Measurements from ENCODE around the gene GPX1.
"Not testable (repeated sequence)": the region's sequence is repeated elsewhere in the genome, so short reads cannot be mapped to it uniquely, and the experiment has no call there.

The GPX1 gene

DNA sequence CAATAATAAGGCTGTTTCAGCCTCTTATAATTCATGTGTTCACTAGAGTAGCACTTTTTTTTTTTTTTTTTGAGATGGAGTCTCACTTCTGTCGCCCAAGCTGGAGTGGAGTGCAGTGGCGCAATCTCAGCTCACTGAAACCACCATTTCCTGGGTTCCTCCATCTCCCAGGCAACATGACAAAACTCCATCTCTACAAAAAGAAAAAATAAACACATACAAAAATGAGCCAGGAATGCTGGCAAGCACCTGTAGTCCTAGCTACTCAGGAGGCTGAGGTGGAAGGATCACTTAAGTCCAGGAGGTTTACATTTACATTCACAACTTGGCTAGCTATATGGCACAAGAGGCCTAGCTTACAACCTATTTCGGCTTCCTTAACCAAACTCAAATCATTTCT, 25.1 kb downstream of the GPX1 start:
- Histone ChIP-seq H3K27me3 (replicated peaks; ENCODE audit: control insufficient read depth, insufficient read depth, low read length) (no peaks in the 10 kb centered on the region), H3K36me3 (ENCODE audit: control insufficient read depth, insufficient read depth, low read length) (peaks cover 20% of the 10 kb centered on the region), H3K4me3 (replicated peaks; ENCODE audit: low read depth, low read length) (no peak overlapping the region)
- TF ChIP-seq, protein P1, sequence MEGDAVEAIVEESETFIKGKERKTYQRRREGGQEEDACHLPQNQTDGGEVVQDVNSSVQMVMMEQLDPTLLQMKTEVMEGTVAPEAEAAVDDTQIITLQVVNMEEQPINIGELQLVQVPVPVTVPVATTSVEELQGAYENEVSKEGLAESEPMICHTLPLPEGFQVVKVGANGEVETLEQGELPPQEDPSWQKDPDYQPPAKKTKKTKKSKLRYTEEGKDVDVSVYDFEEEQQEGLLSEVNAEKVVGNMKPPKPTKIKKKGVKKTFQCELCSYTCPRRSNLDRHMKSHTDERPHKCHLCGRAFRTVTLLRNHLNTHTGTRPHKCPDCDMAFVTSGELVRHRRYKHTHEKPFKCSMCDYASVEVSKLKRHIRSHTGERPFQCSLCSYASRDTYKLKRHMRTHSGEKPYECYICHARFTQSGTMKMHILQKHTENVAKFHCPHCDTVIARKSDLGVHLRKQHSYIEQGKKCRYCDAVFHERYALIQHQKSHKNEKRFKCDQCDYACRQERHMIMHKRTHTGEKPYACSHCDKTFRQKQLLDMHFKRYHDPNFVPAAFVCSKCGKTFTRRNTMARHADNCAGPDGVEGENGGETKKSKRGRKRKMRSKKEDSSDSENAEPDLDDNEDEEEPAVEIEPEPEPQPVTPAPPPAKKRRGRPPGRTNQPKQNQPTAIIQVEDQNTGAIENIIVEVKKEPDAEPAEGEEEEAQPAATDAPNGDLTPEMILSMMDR (IDR thresholded peaks at IDR 0.05; ENCODE audit: insufficient read depth, low read length, poor library complexity, severe bottlenecking) = no peak
- DNase-seq (ENCODE audit: extremely low read depth, insufficient read length) = no peak

DNA sequence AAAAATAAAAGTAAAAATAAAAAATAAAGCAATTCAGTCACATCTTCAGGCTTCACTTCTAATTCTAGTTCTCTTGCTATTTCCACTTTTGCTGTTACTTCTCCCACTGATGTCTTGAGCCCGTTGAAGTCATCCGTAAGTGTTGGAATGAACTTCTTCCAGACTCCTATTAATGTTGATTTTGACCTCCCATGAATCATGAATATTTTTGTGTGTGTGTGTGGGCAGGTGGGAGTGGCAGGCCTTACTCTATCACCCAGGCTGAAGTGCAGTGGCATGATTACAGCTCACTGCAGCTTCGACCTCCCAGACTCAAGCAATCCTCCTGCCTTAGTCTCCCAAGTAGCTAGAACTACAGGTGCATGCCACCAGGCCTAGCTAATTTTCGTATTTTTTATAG, 29.0 kb downstream of the GPX1 start:
- TF ChIP-seq, protein P1 (IDR thresholded peaks at IDR 0.05; ENCODE audit: insufficient read depth, low read length, poor library complexity, severe bottlenecking) = no peak
- Histone ChIP-seq H3K27me3 (replicated peaks; ENCODE audit: control insufficient read depth, insufficient read depth, low read length) (no peaks in the 10 kb centered on the region), H3K4me3 (replicated peaks; ENCODE audit: low read depth, low read length) (no peak overlapping the region), H3K36me3 (ENCODE audit: control insufficient read depth, insufficient read depth, low read length) (peaks cover 31% of the 10 kb centered on the region)
- no peak for DNase-seq (ENCODE audit: extremely low read depth, insufficient read length)

DNA sequence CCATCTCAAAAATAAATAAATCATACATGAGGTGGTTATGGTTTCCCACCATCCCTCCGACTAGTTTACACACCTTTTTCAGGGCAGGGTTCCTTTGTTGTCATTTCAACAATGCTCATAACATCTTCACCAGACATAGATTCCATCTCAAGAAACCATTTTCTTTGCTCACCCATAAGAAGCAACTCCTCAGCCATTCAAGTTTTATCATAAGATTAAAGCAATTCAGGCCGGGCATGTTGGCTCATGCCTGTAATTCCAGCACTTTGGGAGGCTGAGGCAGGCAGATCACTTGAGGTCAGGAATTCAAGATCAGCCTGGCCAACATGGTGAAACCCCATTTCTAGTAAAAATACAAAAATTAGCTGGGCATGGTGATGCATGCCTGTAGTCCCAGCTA, 29.8 kb downstream of the GPX1 start:
- peaks cover 30% of the 10 kb centered on the region for H3K36me3 ChIP-seq (ENCODE audit: control insufficient read depth, insufficient read depth, low read length)
- not testable (repeated sequence) for H3K27me3 ChIP-seq (replicated peaks; ENCODE audit: control insufficient read depth, insufficient read depth, low read length); DNase-seq (ENCODE audit: extremely low read depth, insufficient read length); H3K4me3 ChIP-seq (replicated peaks; ENCODE audit: low read depth, low read length)

DNA sequence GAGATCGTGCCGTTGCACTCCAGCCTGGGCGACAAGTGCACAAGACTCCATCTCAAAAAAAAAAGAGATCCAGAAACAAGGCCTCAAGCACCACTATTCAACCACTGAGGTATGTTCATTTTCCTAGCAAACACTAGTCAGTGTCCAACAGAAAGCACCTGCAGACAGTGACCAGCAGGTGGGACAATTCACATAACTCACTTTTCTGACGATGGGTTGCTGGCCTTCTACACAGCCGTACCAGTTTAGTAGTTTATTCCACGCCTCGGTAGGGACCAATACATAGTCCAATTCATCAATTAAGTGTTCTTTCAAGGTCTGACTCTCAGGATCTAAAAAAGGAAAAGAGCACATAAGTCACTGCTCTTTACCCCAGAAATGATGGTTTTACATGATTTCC, 30.7 kb downstream of the GPX1 start:
- DNase-seq (ENCODE audit: extremely low read depth, insufficient read length) = no peak
- no peak overlapping the region for H3K4me3 ChIP-seq (replicated peaks; ENCODE audit: low read depth, low read length)
- no peaks in the 10 kb centered on the region for H3K27me3 ChIP-seq (replicated peaks; ENCODE audit: control insufficient read depth, insufficient read depth, low read length)
- TF ChIP-seq, protein P1 (IDR thresholded peaks at IDR 0.05; ENCODE audit: insufficient read depth, low read length, poor library complexity, severe bottlenecking) = peak; percentile 3
- peaks cover 32% of the 10 kb centered on the region for H3K36me3 ChIP-seq (ENCODE audit: control insufficient read depth, insufficient read depth, low read length)

DNA sequence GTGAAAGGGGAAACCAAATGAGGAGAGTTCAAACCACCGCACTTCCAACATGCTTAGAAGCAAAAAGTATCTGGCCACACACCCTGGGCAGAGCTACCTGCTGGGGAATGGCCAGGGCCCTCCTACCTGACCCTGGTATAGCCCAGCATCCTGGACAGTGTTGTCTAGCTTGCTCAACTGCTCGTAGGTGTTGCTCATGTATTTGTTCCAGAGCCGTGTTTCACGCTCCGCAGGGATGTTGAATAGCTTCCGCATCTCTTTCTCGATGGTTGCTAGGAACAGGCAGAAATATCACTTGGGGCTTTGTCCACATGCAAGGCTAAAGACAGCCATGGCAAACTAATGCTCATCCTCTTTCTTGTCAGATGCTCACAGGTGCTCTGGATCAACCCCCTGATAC, 33.4 kb downstream of the GPX1 start:
- TF ChIP-seq, protein P1 (IDR thresholded peaks at IDR 0.05; ENCODE audit: insufficient read depth, low read length, poor library complexity, severe bottlenecking) = no peak
- no peak overlapping the region for H3K4me3 ChIP-seq (replicated peaks; ENCODE audit: low read depth, low read length)
- H3K36me3 ChIP-seq (ENCODE audit: control insufficient read depth, insufficient read depth, low read length) = peaks cover 28% of the 10 kb centered on the region
- DNase-seq (ENCODE audit: extremely low read depth, insufficient read length) = no peak
- no peaks in the 10 kb centered on the region for H3K27me3 ChIP-seq (replicated peaks; ENCODE audit: control insufficient read depth, insufficient read depth, low read length)

DNA sequence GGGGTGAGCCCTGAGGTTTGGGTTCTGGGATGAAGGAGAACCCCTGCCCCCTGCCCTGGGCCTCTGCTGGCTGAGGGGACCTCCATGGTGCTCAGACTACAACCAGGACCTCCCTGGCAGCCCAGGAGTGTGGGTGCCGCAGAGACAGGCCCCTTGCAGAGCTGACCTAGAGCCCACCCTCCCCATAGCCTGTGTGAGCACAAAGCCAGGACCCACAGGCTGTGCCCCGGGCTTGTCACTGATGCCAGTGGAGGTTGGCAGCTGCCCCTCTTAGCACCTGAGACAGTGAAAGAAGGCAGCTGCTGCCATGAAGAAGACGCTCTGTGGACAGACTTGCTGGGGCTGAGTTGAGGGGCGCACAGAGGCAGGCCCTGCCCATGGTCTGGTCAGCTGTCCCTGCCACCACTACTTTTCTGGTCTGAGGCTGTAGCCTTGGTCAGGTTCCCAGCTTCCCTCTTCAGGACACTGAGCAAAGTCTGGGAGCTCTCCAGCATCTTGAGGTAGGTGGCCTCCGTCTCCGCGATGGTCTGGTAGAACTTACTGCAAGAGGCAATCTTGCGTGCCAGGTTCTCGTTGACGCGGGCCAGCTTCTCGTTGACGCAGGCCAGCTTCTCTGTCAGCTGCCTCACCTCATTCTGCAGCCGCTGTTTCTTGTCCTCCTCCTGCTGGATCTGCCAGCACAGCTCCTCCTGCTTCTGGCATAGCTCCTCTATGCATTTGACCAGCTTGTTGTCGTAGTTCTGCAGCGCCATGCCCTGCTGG, 41.3 kb downstream of the GPX1 start:
- no peak for DNase-seq (ENCODE audit: extremely low read depth, insufficient read length)

More for the DNA sequence above, 41.3 kb downstream of the GPX1 start:
- TF ChIP-seq, protein P1 (IDR thresholded peaks at IDR 0.05; ENCODE audit: insufficient read depth, low read length, poor library complexity, severe bottlenecking) = no peak
- Histone ChIP-seq H3K27me3 (replicated peaks; ENCODE audit: control insufficient read depth, insufficient read depth, low read length) (no peaks in the 10 kb centered on the region), H3K4me3 (replicated peaks; ENCODE audit: low read depth, low read length) (no peak overlapping the region), H3K36me3 (ENCODE audit: control insufficient read depth, insufficient read depth, low read length) (peaks cover 17% of the 10 kb centered on the region)
